ENCODE results near the gene PAN2.
"Not testable (repeated sequence)": the region's sequence is repeated elsewhere in the genome, so short reads cannot be mapped to it uniquely, and the experiment has no call there.

PAN2 gene

GRCh38 chr12:56333679-56334489, at the start of gene PAN2:
Gene PAN2 (minus strand): TSS chr12:56334000. CDS start chr12:56333094, 906 bp downstream.
- DNase-seq (ENCODE audit: low spot score), result peak; percentile 94

DNA sequence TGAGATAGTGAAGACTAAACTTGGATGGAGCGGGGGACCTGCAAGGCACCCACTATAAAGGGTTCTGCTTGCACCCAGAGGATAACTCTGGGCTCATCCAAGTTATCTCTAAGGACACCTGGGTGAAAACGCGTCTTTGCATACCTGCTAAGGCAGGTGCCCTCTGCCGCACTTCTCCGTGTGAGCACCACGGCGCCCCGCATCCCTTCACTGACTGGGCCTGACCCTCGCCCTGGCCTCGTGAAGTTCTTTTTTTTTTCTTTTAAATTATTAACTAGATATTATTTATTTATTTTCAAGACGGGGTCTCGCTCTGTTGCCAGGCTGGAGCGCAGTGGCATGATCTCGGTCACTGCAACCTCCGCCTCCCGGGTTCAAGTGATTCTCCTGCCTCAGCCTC, 48.8 kb upstream of the PAN2 start:
- no peak for DNase-seq (ENCODE audit: low spot score)

GRCh38 chr12:56377989-56378316, 44.2 kb upstream of the PAN2 start:
- DNase-seq (ENCODE audit: low spot score), result no peak

- no peak for DNase-seq (ENCODE audit: low spot score)
These were observed 43.6 kb upstream of the PAN2 start for GRCh38 chr12:56377310-56377988.

DNA sequence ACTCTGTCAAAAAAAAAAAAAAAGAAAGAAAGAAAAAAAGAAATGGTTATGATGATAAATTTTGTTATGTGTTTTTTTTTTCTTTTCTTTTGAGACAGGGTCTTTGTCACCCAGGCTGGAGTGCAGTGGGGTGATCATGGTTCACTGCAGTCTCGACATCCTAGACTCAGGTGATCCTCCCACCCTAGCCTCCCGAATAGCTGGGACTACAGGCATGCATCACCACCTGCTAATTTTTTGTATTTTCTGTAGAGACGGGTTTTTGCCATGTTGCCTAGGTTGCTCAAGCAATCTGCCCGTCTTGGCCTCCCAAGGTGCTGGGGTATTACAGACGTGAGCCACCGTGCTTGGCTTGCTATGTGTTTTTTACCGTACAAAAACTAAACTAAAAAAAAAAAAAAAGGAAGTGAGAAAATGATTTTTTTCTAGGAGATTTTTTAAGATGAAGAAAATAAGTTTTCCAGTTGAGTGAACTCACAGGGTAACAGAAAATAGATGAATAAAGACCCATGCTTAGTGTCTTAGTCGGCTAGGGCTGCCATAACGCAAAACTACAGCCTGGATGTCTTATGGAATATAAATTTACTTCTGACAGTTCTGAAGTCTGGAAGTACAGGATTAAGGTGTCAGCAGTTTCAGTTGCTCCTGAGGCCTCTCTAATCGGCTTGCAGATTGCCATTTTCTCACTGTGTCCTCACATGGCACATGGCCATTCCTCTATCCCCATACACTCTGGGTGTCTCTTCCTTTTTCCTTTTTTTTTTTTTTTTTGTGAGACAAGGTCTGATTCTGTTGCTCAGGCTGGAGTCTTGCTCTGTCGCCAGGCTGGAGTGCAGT, 42.0 kb upstream of the PAN2 start:
- DNase-seq (ENCODE audit: low spot score), result no peak

DNA sequence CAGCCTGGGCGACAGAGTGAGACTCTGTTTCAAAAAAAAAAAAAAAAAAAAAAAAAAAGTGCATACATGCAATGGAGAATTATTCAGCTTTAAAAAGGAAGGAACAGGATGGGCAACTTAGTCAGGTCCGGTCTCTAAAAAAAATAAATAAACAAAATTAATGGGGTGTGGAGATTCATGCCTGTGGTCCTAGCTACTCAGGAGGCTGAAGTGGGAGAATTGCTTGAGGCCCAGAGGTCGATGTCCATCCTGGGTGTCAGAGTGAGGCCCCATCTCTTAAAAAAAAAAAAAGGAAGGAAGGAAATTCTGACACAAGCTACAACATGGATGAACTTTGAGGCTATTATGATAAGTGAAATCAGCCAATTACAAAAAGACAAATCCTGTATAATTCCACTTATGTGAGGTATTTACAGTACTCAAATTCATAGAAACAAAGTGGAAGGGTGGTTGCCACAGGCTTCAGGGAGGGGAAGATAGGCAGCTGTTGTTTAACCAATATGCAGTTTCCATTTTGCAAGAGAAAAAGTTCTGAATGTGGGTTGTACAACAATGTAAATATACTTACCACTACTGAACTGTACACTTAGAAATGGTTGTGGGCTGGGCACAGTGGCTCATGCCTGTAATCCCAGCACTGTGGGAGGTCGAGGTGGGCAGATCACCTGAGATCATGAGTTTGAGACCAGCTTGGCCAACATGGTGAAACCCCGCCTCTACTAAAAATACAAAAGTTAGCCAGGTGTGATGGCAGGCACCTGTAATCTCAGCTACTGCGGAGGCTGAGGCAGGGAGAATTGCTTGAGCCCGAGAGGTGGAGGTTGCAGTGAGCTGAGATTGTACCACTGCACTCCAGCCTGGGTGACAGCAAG, 41.2 kb upstream of the PAN2 start:
- DNase-seq (ENCODE audit: low spot score), result no peak

GRCh38 chr12:56373515-56373914, 39.7 kb upstream of the PAN2 start:
- DNase-seq (ENCODE audit: low spot score), result no peak

GRCh38 chr12:56366948-56367347, 33.1 kb upstream of the PAN2 start:
- DNase-seq (ENCODE audit: low spot score), result no peak

DNA sequence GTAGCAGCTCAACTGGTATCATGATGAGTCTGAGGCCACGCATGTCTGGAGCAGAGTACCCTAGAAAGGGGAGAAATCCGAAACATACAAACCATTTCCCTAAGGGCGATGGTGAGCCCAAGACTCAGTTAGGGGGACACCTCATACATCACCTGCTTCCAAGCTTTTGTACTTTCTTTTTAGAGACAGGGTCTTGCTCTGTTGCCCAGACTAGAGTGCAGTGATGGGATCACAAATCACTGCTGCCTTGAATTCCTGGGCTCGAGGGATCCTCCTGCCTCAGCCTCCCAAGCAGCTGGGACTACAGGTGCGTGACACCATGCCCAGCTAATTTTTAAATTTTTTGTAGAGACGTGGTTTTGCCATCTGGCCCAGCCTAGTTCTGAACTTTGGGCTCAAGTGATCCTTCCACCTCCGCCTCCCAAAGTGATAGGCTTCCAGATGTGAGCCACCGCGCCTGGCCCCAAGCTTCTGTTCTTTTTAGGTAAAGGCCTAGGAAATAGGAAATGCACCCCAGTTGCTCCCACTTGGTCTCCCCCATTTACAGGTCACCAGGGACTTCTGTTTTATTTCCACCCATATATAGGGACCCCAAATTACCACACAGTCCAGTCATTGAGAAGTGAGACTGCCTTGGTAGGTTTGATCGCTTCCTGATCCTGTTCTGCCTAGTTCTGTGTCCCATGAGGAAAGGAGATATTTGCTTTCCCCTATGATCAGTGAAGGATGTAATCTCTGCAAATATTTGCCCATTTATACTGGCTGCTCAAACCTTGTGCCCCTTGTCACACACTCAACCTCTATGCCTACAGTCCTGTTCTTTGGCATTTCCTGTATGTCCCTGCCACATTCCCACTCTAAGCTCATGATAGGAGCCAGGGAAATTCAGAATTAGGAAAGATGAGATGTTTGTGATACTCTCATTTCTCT, 28.6 kb upstream of the PAN2 start, which contains the start of gene APOF:
APOF (minus strand) TSS at position 728 of the 930 bp plus-strand sequence; CDS start at position 616, 112 bp downstream.
- no peak for DNase-seq (ENCODE audit: low spot score)

- DNase-seq (ENCODE audit: low spot score), result no peak
These were observed 27.8 kb upstream of the PAN2 start for GRCh38 chr12:56361487-56362129.

GRCh38 chr12:56359851-56360767, 26.3 kb upstream of the PAN2 start, which contains the start of gene STAT2:
Gene STAT2 (minus strand): TSS chr12:56360107. CDS start chr12:56356571, 3,536 bp downstream.
- peak; percentile 100 for DNase-seq (ENCODE audit: low spot score)

DNA sequence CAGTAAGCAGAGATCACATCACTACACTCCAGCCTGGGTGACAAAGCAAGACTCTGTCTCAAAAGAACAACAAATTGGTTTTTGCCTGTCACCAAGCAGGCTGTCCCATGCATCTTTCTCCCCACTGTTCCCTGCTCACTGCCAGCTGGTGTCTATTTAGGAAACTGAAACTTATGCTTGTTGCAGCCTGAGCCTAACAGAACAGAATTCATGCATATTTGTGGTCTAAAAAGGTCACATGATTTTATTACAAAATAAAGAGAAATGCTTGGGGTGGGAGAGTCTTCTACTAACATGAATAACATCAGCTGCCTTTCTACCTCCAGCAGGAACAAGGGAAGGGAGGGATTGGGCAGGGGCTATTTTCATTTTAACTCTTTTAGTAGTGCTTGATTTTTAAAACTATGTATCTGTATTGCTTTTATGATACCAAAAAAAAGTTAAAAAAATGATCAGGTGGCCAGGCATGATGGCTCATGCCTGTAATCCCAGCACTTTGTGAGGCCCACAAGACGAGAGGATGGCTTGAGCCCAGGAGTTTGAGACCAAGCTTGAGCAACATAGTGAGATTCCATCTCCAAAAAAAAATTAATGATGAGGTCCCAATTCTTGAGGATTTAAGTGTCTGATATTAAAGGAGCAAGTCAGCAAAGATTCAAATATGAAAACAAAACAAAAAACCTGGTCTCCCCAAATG, 25.2 kb upstream of the PAN2 start:
- peak; percentile 89 for DNase-seq (ENCODE audit: low spot score)

- DNase-seq (ENCODE audit: low spot score), result no peak
These were observed 17.5 kb upstream of the PAN2 start for GRCh38 chr12:56351325-56351724.

DNA sequence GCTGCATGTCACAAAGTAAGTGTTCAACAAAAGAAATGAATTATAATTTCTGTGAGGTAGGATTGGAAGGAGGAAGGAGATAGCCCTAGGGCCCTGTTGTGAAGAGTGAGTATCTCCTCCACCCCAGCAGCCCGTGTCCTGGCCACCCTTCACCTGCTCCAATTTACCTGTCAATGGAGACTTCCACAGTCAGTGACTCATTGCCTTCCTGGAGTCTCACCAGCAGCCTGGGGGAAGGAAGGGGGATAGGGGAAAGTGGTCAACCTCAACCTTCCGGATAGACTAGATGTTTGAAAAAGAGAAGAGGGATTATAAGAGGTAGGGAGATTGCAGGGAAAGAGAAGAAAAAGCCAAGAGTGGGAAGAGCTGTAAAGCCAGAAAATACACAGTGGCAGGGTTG, 16.9 kb upstream of the PAN2 start:
- no peak for DNase-seq (ENCODE audit: low spot score)

DNA sequence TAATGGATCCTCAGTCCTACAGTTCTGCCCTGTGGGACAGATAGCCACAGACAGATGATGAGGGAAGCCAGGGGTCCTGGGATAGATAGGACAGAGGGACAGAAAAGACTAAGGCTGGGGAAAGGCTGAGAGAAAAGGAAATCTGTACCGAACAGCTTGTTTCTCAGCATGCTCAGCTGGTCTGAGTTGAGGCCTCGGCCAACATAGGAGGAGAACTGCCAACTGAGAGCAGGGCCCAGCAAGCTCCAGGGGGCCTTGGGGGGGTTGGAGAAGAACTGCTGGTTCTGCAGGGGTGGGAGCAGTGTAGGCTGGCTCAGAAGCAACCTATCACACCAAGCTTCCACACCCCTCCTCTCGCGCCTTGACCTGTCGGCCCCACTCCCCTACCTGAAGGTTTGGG, 15.0 kb upstream of the PAN2 start:
- no peak for DNase-seq (ENCODE audit: low spot score)

GRCh38 chr12:56347255-56347654, 13.5 kb upstream of the PAN2 start:
- DNase-seq (ENCODE audit: low spot score), result not testable (repeated sequence)

DNA sequence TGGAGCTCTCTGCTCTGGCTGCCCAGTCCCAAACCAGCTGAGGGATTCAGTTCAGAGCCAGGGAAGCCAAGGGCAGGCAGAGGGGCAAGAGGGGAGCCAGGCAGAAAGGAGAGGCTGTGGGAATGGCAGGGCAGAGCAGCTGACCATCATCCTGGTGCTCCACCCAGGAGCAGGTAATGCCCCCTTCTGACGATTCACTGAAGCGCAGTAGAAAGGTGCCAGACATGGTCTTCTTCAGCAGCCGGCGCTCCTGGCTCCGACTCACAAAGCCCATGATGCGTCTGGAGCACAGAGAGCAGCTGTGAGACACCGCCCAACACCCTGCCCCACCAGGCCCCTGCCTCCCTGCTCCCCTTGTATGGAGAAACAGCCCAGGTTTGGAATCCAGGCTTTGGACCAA, 12.9 kb upstream of the PAN2 start:
- no peak for DNase-seq (ENCODE audit: low spot score)

GRCh38 chr12:56342290-56342689, 8.5 kb upstream of the PAN2 start:
- DNase-seq (ENCODE audit: low spot score), result not testable (repeated sequence)

Measured in Ammon's horn (tissue), 1 donor.